Astrocyte of the cerebellum (primary cell): ENCODE results near the gene VPS4B.
A peak's percentile ranks its signal among the peaks of the same experiment; 100 is the strongest.

Experiments
- DNase-seq: peaks from one replicate; pipeline ENCODE4 v3.0.0-alpha.2; 2011; ENCODE audit warnings: low read depth
- H3K4me3 ChIP-seq: 2 replicates; pipeline ENCODE4 v1.5.1; 2011; ENCODE audit warnings: mild to moderate bottlenecking, low read depth, low read length, moderate library complexity
- CTCF ChIP-seq: IDR thresholded peaks from 2 replicates; pipeline ENCODE4 v1.5.1; 2012; ENCODE audit warnings: low read length, low read depth, moderate library complexity, mild to moderate bottlenecking; ENCODE audit errors: missing control alignments
- in situ Hi-C: cut with HindIII; loops from 2 replicates; pipeline ENCODE4 v1.10.0; 2017; ENCODE audit warnings: low sequenced_read_pairs

The VPS4B gene

GRCh38 chr18:63412953-63413352 lies 9.3 kb downstream of the VPS4B start:
- TF ChIP-seq CTCF: no peak
- in situ Hi-C loops: no loop called here
- DNase-seq: no peak
- H3K4me3 ChIP-seq: no peak overlapping the region

- peak; percentile 38 for DNase-seq
- H3K4me3 ChIP-seq: no peak overlapping the region
- in situ Hi-C loops: no loop called here
- TF ChIP-seq CTCF: no peak
Observed at GRCh38 chr18:63410792-63411191, 11.5 kb downstream of the VPS4B start.

GRCh38 chr18:63409301-63409700 lies 13.0 kb downstream of the VPS4B start:
- peak; percentile 22 for DNase-seq
- in situ Hi-C loops: loop anchor here (10.0 kb wide), 1 partner anchor 64 kb away; no protein-coding TSS in a partner anchor

GRCh38 chr18:63407734-63408133 lies 14.5 kb downstream of the VPS4B start:
- DNase-seq: no peak
- no peak overlapping the region for H3K4me3 ChIP-seq
- TF ChIP-seq CTCF: no peak
- in situ Hi-C loops: loop anchor here (10.0 kb wide), 1 partner anchor 63 kb away; no protein-coding TSS in a partner anchor

More at GRCh38 chr18:63409301-63409700, 13.0 kb downstream of the VPS4B start:
- TF ChIP-seq CTCF: no peak
- no peak overlapping the region for H3K4me3 ChIP-seq

GRCh38 chr18:63405986-63406385 lies 16.3 kb downstream of the VPS4B start:
- no peak for TF ChIP-seq CTCF
- H3K4me3 ChIP-seq: no peak overlapping the region
- in situ Hi-C loops: loop anchor here (10.0 kb wide), 1 partner anchor 61 kb away; no protein-coding TSS in a partner anchor
- DNase-seq: no peak

- TF ChIP-seq CTCF: no peak
- no peak for DNase-seq
- in situ Hi-C loops: loop anchor here (10.0 kb wide), 1 partner anchor 58 kb away; no protein-coding TSS in a partner anchor
- H3K4me3 ChIP-seq: no peak overlapping the region
Observed at GRCh38 chr18:63402246-63403162, 19.8 kb downstream of the VPS4B start.
